K562 (cell line): ENCODE data around the gene CDT1. TPM values are rescaled to one million over a fixed set of nuclear protein-coding genes. Genes with fewer than 3 reads are reported as not detected.

Source experiments
- ATAC-seq: fragments of 200-7000 bp; cut with Tn5 transposase; 3 replicates; pipeline ENCODE4 v1.9.1; 2020; ENCODE audit warnings: moderate library complexity
- BruUV-seq: library from RNA; stranded (reverse); fragments of 400-500 nt; replicated peaks from 2 replicates; lab custom pipeline; 2021; lab: Mats Ljungman, UMichigan
- CTCF ChIA-PET: fragments of 300-600 bp; formaldehyde crosslinking; extraction: SDS; loops from one replicate; lab custom pipeline; 2021; ENCODE audit warnings: low intra/inter-chr PET ratio; lab: Yijun Ruan, JAX
- POLR2A ChIA-PET: fragments of 300-600, 350-650 bp; sonication (Branson Sonifier 250); formaldehyde crosslinking; extraction: SDS; loops from one replicate; lab custom pipeline; 2021; ENCODE audit warnings: antibody characterized with exemption, inconsistent platforms; lab: Yijun Ruan, JAX
- DNase-seq, 4 experiments: peaks; one replicate each; pipeline versions ENCODE4 v3.0.0 to v3.0.0-alpha.2; 2011 to 2018; ENCODE audit warnings: low spot score in 3 of 4, mixed read lengths in 3 of 4; ENCODE audit errors: extremely low read depth in 1 of 4
- FAIRE-seq: peaks from 2 replicates; lab custom pipeline; 2011; peaks lifted over from hg19 to GRCh38; lab: Jason Lieb, UNC
- H2AFZ ChIP-seq: 2 replicates; pipeline ENCODE4 v1.6.0; 2011; ENCODE audit warnings: low read depth, low read length, control low read depth, inconsistent platforms
- H3K27ac ChIP-seq: fragments of 200-600 bp; 3 replicates; pipeline ENCODE4 v1.8.0; 2011; ENCODE audit warnings: low read depth, mild to moderate bottlenecking, control low read depth, inconsistent platforms, low read length, moderate library complexity, mixed read lengths; ENCODE audit errors: extremely low read depth
- H3K27me3 ChIP-seq, 2 experiments: fragments of 300-600 bp in 1 of 2; 2 replicates in 1 of 2; 3 replicates in 1 of 2; pipeline versions ENCODE4 v1.6.0 to v1.8.0; 2011; ENCODE audit warnings: inconsistent platforms in 2 of 2, low read length in 2 of 2, mild to moderate bottlenecking in 1 of 2, mixed read lengths in 1 of 2, moderate library complexity in 1 of 2; ENCODE audit not compliant: control insufficient read depth in 2 of 2, insufficient read depth in 2 of 2
- H3K36me3 ChIP-seq: fragments of 300-600 bp; 3 replicates; pipeline ENCODE4 v1.8.0; 2011; ENCODE audit warnings: mild to moderate bottlenecking, low read length, inconsistent platforms; ENCODE audit not compliant: control insufficient read depth, insufficient read depth
- H3K4me1 ChIP-seq, 2 experiments: fragments of 200-600 bp in 1 of 2; replicated peaks in 1 of 2; 2 replicates in 1 of 2; 3 replicates in 1 of 2; pipeline versions ENCODE4 v1.5.1 to v1.8.0; 2011; ENCODE audit warnings: inconsistent platforms in 2 of 2, low read length in 2 of 2, mild to moderate bottlenecking in 1 of 2, mixed read lengths in 1 of 2, moderate library complexity in 1 of 2; ENCODE audit not compliant: control insufficient read depth in 2 of 2, insufficient read depth in 2 of 2
- H3K4me2 ChIP-seq: 2 replicates; pipeline ENCODE4 v1.6.1; 2011; ENCODE audit warnings: low read length, control low read depth, inconsistent platforms, mixed read lengths; ENCODE audit not compliant: insufficient read depth
- H3K4me3 ChIP-seq: fragments of 200-600 bp; sonication (generic), shearing (Covaris generic); 2 replicates; pipeline ENCODE4 v1.5.1; 2016; ENCODE audit warnings: control low read depth, inconsistent platforms
- H3K79me2 ChIP-seq: fragments of 200-600 bp; 3 replicates; pipeline ENCODE4 v1.8.0; 2011; ENCODE audit warnings: low read length, inconsistent platforms; ENCODE audit not compliant: control insufficient read depth, insufficient read depth
- H3K9ac ChIP-seq, 2 experiments: 2 replicates each; pipeline versions ENCODE4 v1.6.0 to v1.6.1; 2011; ENCODE audit warnings: low read depth in 2 of 2, low read length in 2 of 2, control low read depth in 1 of 2, inconsistent platforms in 1 of 2, mild to moderate bottlenecking in 1 of 2, mixed read lengths in 1 of 2; ENCODE audit not compliant: insufficient read depth in 1 of 2
- H3K9me1 ChIP-seq: one replicate; pipeline ENCODE4 v1.6.0; 2011; ENCODE audit warnings: inconsistent platforms, mild to moderate bottlenecking, low read length, moderate library complexity; ENCODE audit not compliant: control insufficient read depth, insufficient read depth
- H3K9me3 ChIP-seq: replicated peaks from 2 replicates; pipeline ENCODE4 v1.5.1; 2011; ENCODE audit warnings: low read depth, low read length, inconsistent platforms; ENCODE audit not compliant: control insufficient read depth, insufficient read depth
- H4K20me1 ChIP-seq: replicated peaks from 2 replicates; pipeline ENCODE4 v1.6.1; 2011; ENCODE audit warnings: low read length, inconsistent platforms, mixed read lengths; ENCODE audit not compliant: control insufficient read depth, insufficient read depth
- ATF7 ChIP-seq: fragments of 450-650 bp; IDR thresholded peaks from 2 replicates; pipeline ENCODE4 v1.7.1; 2014; ENCODE audit warnings: mild to moderate bottlenecking, moderate library complexity
- CGGBP1 ChIP-seq: fragments of 250-450 bp; sonication (Bioruptor Pico); IDR thresholded peaks from 2 replicates; pipeline ENCODE4 v1.9.0; 2021; ENCODE audit warnings: mild to moderate bottlenecking
- CREB3L1 ChIP-seq: fragments of 450-650 bp; IDR thresholded peaks from 2 replicates; pipeline ENCODE4 v1.6.1; 2014; ENCODE audit warnings: low read depth, mild to moderate bottlenecking, moderate library complexity, borderline replicate concordance
- GTF2B ChIP-seq: IDR thresholded peaks from 2 replicates; pipeline ENCODE4 v1.6.1; 2011; ENCODE audit not compliant: insufficient read length; ENCODE audit errors: extremely low read depth
- MAX ChIP-seq: sonication (generic); formaldehyde crosslinking; IDR thresholded peaks from 2 replicates; pipeline ENCODE4 v1.9.0; 2022; ENCODE audit warnings: mild to moderate bottlenecking, missing genetic modification reagents
- MNT ChIP-seq, 2 experiments: fragments of 450-650 bp; conservative IDR thresholded peaks; 2 replicates each; pipeline ENCODE4 v1.6.1; 2017; ENCODE audit warnings: mild to moderate bottlenecking in 2 of 2, moderate library complexity in 2 of 2
- NRF1 ChIP-seq, 2 experiments: fragments of 450-650 bp; IDR thresholded peaks in 1 of 2; conservative IDR thresholded peaks in 1 of 2; 2 replicates each; pipeline ENCODE4 v1.6.1; 2014; ENCODE audit warnings: mild to moderate bottlenecking in 2 of 2
- PBX2 ChIP-seq, 2 experiments: IDR thresholded peaks in 1 of 2; conservative IDR thresholded peaks in 1 of 2; 2 replicates each; pipeline ENCODE4 v1.6.1; 2016; ENCODE audit warnings: low read depth in 2 of 2, mild to moderate bottlenecking in 1 of 2, missing compliant biosample characterization in 1 of 2, missing genetic modification characterization in 1 of 2, moderate library complexity in 1 of 2
- PHB2 ChIP-seq: fragments of 450-650 bp; IDR thresholded peaks from 2 replicates; pipeline ENCODE4 v1.6.1; 2017; ENCODE audit warnings: low read depth
- POLR3A ChIP-seq: IDR thresholded peaks from 2 replicates; pipeline ENCODE4 v1.6.1; 2011; ENCODE audit warnings: borderline replicate concordance, mild to moderate bottlenecking, moderate library complexity; ENCODE audit not compliant: insufficient read length, insufficient read depth; ENCODE audit errors: extremely low read depth
- PRMT5 ChIP-seq: sonication (generic); formaldehyde crosslinking; IDR thresholded peaks from 2 replicates; pipeline ENCODE4 v1.5.0; 2020; ENCODE audit warnings: missing genetic modification reagents
- SMC3 ChIP-seq: conservative IDR thresholded peaks from 2 replicates; pipeline ENCODE4 v1.6.1; 2011; ENCODE audit warnings: low read depth, low read length, improper control_type of control experiment; ENCODE audit not compliant: insufficient read depth
- WGBS: fragments of 100-300 bp; shearing (Covaris generic); methylation state at CpG from one replicate; pipeline ENCODE4 v1.1.6; 2016; ENCODE audit warnings: low coverage, mixed read lengths; ENCODE audit not compliant: insufficient coverage; ENCODE audit errors: missing lambda C conversion rate; 5-methylcytosine and 5-hydroxymethylcytosine counted together
- in situ Hi-C: fragments of 300-500 bp; cut with MboI; formaldehyde crosslinking; loops from 4 replicates; pipeline ENCODE4 v1.15.0; 2018; ENCODE audit warnings: inconsistent platforms, mixed read lengths
- intact Hi-C: fragments of 100-400 bp; cut with micrococcal nuclease; formaldehyde crosslinking; loops from 2 replicates; pipeline ENCODE4 v1.14.2; 2022
- polyA plus RNA-seq, 8 experiments: library from polyadenylated mRNA; depleted of rRNA in 4 of 8; stranded (reverse) in 5 of 8; unstranded in 3 of 8; fragments of >200 nt; fragmentation: Nextera tagmentation in 2 of 8; fragmentation: Illumina TruSeq in 1 of 8; extraction: Ambion mirVana in 2 of 8; extraction: Trizol in 1 of 8; gene quantifications; 2 replicates each; pipeline versions ENCODE4 v1.2.1 to v1.2.3, GENCODE V29; 2011 to 2014; ENCODE audit warnings: inconsistent platforms in 1 of 8, missing spikeins in 1 of 8
- total RNA-seq, 7 experiments: library from RNA; depleted of rRNA in 6 of 7; stranded (reverse); fragments of >200 nt in 6 of 7; fragmentation: Illumina TruSeq in 2 of 7; extraction: Trizol in 2 of 7; gene quantifications; 2 replicates each; pipeline versions ENCODE4 v1.2.1 to v1.2.3, GENCODE V29; 2011 to 2021; ENCODE audit warnings: low replicate concordance in 1 of 7

The CDT1 gene
- total and polyA plus RNA-seq, 9 of the 15 experiments (the other 6 are each of a cell fraction or from before 2014, with no cell fraction given) = 0.92 to 178 (median 14.2) TPM

GRCh38 chr16:88838566-88838965, 35.0 kb downstream of the CDT1 start (continued):
- no peak for TF ChIP-seq MNT (conservative IDR thresholded peaks at IDR 0.05)

- DNase-seq (peak; percentile 55 to 80 (median 68)), ATAC-seq (peak; percentile 86), FAIRE-seq (peak; percentile 49)
- Histone ChIP-seq H4K20me1 (no peaks in the 10 kb centered on the region), H3K27me3 (no peaks in the 10 kb centered on the region), H3K4me1 (peaks cover 0 to 48% of the 10 kb centered on the region in 2 experiments; a peak in 2 of 5 replicates), H3K79me2 (no peaks in the 10 kb centered on the region), H3K36me3 (no peaks in the 10 kb centered on the region; the same call in 2 of the 3 replicates), H2AFZ (no peak overlapping the region), H3K27ac (no peak overlapping the region), H3K9me1 (no peaks in the 10 kb centered on the region), H3K4me3 (no peak overlapping the region), H3K9me3 (no peaks in the 10 kb centered on the region), H3K4me2 (no peak overlapping the region), H3K9ac (0 out of 4 replicates have a peak overlapping the region, but pooled peaks of 1 of the 2 experiments have one; percentile 4)
- BruUV-seq = no TSS peak
- in situ Hi-C loops (no loop called here), intact Hi-C loops (no loop called here)
- POLR2A ChIA-PET = interaction anchor here (0.5 kb wide), 1 partner anchor 9 kb away, joined by 3 read pairs; no protein-coding TSS in a partner anchor
- CTCF ChIA-PET = no interaction called here
- 74% methylated on average over 12 of the region's 39 CpGs for WGBS
- TF ChIP-seq GTF2B = no peak
- no peak for TF ChIP-seq PHB2
- TF ChIP-seq MAX (CRISPR knock-in tag) = peak; percentile 96
- TF ChIP-seq PBX2 (CRISPR knock-in tag; IDR thresholded peaks at IDR 0.05; ENCODE audit: low read depth) = no peak
- TF ChIP-seq PBX2 (tag; conservative IDR thresholded peaks at IDR 0.05; ENCODE audit: low read depth) = no peak
- no peak for TF ChIP-seq CREB3L1
- TF ChIP-seq POLR3A = no peak
- no peak for TF ChIP-seq ATF7
- TF ChIP-seq PRMT5 (CRISPR knock-in tag) = no peak
- peak; percentile 57 for TF ChIP-seq SMC3
- TF ChIP-seq CGGBP1 = no peak
- peak in 1 of 2 experiments; percentile 36; a peak in 1 of 4 replicates for TF ChIP-seq NRF1 (conservative IDR thresholded peaks at IDR 0.05 in 1 of 2, IDR thresholded peaks at IDR 0.05 in 1 of 2)
These were observed 35.5 kb downstream of the CDT1 start for GRCh38 chr16:88839026-88839529.
